ENCODE results near the gene CFTR. TPM values are rescaled to one million over a fixed set of nuclear protein-coding genes. Genes with fewer than 3 reads are reported as not detected.

The CFTR gene
- total and polyA plus RNA-seq, 9 of the 15 experiments (the other 6 are each of a cell fraction or from before 2014, with no cell fraction given), result 0.20 TPM; not detected in 8

GRCh38 chr7:117661328-117661727 is 181.5 kb downstream of the CFTR start:
- Histone ChIP-seq H3K27me3 (ENCODE audit: control insufficient read depth in 2 of 2, insufficient read depth in 2 of 2, low read length in 2 of 2) (no peaks in the 10 kb centered on the region), H3K4me1 (replicated peaks in 1 of 2; ENCODE audit: control insufficient read depth in 2 of 2, insufficient read depth in 2 of 2, low read length in 2 of 2) (no peaks in the 10 kb centered on the region), H3K4me3 (no peak overlapping the region), H3K9ac (ENCODE audit: insufficient read depth in 1 of 2, low read depth in 2 of 2, low read length in 2 of 2) (no peak overlapping the region), H4K20me1 (replicated peaks; ENCODE audit: control insufficient read depth, insufficient read depth, low read length) (no peaks in the 10 kb centered on the region), H3K9me3 (replicated peaks; ENCODE audit: control insufficient read depth, insufficient read depth, low read depth, low read length) (no peaks in the 10 kb centered on the region), H3K4me2 (ENCODE audit: insufficient read depth, low read length) (no peak overlapping the region), H3K9me1 (ENCODE audit: control insufficient read depth, insufficient read depth, low read length) (no peaks in the 10 kb centered on the region), H2AFZ (ENCODE audit: low read depth, low read length) (no peak overlapping the region), H3K79me2 (ENCODE audit: control insufficient read depth, insufficient read depth, low read length) (no peaks in the 10 kb centered on the region), H3K36me3 (ENCODE audit: control insufficient read depth, insufficient read depth, low read length) (no peaks in the 10 kb centered on the region), H3K27ac (ENCODE audit: extremely low read depth, low read depth, low read length) (no peak overlapping the region)
- in situ Hi-C loops (cut with MboI) (no loop called here), intact Hi-C loops (cut with micrococcal nuclease) (no loop called here)
- ChIA-PET CTCF (ENCODE audit: low intra/inter-chr PET ratio) (no interaction called here), POLR2A (interaction anchor here (0.7 kb wide), 1 partner anchor 388 kb away, joined by 3 read pairs; no protein-coding TSS in a partner anchor)
- 0% methylated on average over 2 of the region's 2 CpGs for WGBS (ENCODE audit: insufficient coverage, low coverage, missing lambda C conversion rate)
- FAIRE-seq (no peak), DNase-seq (ENCODE audit: extremely low read depth in 1 of 4, low spot score in 3 of 4) (no peak), ATAC-seq (no peak)
- BruUV-seq (replicated peaks), result no TSS peak
- TF ChIP-seq TRIM24 (IDR thresholded peaks at IDR 0.05), result no peak
- no peak for TF ChIP-seq LCOR (CRISPR knock-in tag; IDR thresholded peaks at IDR 0.05)
- TF ChIP-seq SRF (CRISPR knock-in tag; IDR thresholded peaks at IDR 0.05), result no peak
- TF ChIP-seq ZNF24 (IDR thresholded peaks at IDR 0.05), result no peak
- no peak for TF ChIP-seq RNF219 (CRISPR knock-in tag; IDR thresholded peaks at IDR 0.05)
- TF ChIP-seq YY1 (IDR thresholded peaks at IDR 0.05; ENCODE audit: borderline replicate concordance in 1 of 3, control insufficient read depth in 1 of 3, extremely low read depth in 1 of 3, insufficient read depth in 3 of 3, insufficient read length in 1 of 3, insufficient replicate concordance in 2 of 3, low read depth in 1 of 3, low read length in 2 of 3), result no peak
- no peak for TF ChIP-seq ZNF57 (CRISPR knock-in tag; IDR thresholded peaks at IDR 0.05)
- no peak for TF ChIP-seq ZNF764 (CRISPR knock-in tag; IDR thresholded peaks at IDR 0.05; ENCODE audit: low read depth)
- no peak for TF ChIP-seq MGA (IDR thresholded peaks at IDR 0.05)
- TF ChIP-seq LEF1 (IDR thresholded peaks at IDR 0.05), result no peak
